Endometrium (tissue), 2 donors: ENCODE measurements around the gene CSRP1.
"Not testable (repeated sequence)": the region's sequence is repeated elsewhere in the genome, so short reads cannot be mapped to it uniquely, and the experiment has no call there.

ENCODE experiments used
- FAIRE-seq: peaks from 2 replicates; lab custom pipeline; 2012; peaks lifted over from hg19 to GRCh38; lab: Jason Lieb, UNC
- donor health status: control.
- donor health status: control.

The CSRP1 gene

GRCh38 chr1:201506557-201507359 lies at the start of gene CSRP1:
Gene CSRP1 (minus strand): TSS chr1:201507123. CDS start chr1:201496303, 10,820 bp downstream.
- FAIRE-seq = no peak

GRCh38 chr1:201555593-201555945 lies 48.6 kb upstream of the CSRP1 start:
- FAIRE-seq = no peak

GRCh38 chr1:201554789-201555592 lies 48.1 kb upstream of the CSRP1 start:
- FAIRE-seq = no peak

GRCh38 chr1:201554190-201554600 lies 47.3 kb upstream of the CSRP1 start:
- no peak for FAIRE-seq

GRCh38 chr1:201553496-201554189 lies 46.7 kb upstream of the CSRP1 start:
- no peak for FAIRE-seq

- no peak for FAIRE-seq
These were observed 46.0 kb upstream of the CSRP1 start for GRCh38 chr1:201552941-201553351.

GRCh38 chr1:201551877-201552731 lies 45.2 kb upstream of the CSRP1 start:
- no peak for FAIRE-seq

- FAIRE-seq = no peak
These were observed 44.2 kb upstream of the CSRP1 start for GRCh38 chr1:201551096-201551495.

GRCh38 chr1:201549522-201549921 lies 42.6 kb upstream of the CSRP1 start:
- not testable (repeated sequence) for FAIRE-seq

GRCh38 chr1:201545851-201546492 lies 39.0 kb upstream of the CSRP1 start:
- FAIRE-seq = no peak

- no peak for FAIRE-seq
These were observed 37.8 kb upstream of the CSRP1 start for GRCh38 chr1:201544710-201545109.

- FAIRE-seq = no peak
These were observed 37.1 kb upstream of the CSRP1 start for GRCh38 chr1:201543871-201544642.

- FAIRE-seq = no peak
These were observed 35.5 kb upstream of the CSRP1 start for GRCh38 chr1:201542309-201543035.

GRCh38 chr1:201540846-201541735 lies 34.2 kb upstream of the CSRP1 start:
- FAIRE-seq = no peak

- no peak for FAIRE-seq
These were observed 32.9 kb upstream of the CSRP1 start for GRCh38 chr1:201539561-201540431.

- FAIRE-seq = no peak
These were observed 32.0 kb upstream of the CSRP1 start, which contains the start of gene NAV1 for GRCh38 chr1:201538612-201539551. Gene NAV1 (plus strand): TSS chr1:201539127. CDS start chr1:201622885, 83,758 bp downstream.
